ENCODE results near the gene TAF7. TPM values are rescaled to one million over a fixed set of nuclear protein-coding genes. Genes with fewer than 3 reads are reported as not detected.

The TAF7 gene
- total and polyA plus RNA-seq, 9 of the 15 experiments (the other 6 are each of a cell fraction or from before 2014, with no cell fraction given) = 51.6 to 116 (median 73.3) TPM

DNA sequence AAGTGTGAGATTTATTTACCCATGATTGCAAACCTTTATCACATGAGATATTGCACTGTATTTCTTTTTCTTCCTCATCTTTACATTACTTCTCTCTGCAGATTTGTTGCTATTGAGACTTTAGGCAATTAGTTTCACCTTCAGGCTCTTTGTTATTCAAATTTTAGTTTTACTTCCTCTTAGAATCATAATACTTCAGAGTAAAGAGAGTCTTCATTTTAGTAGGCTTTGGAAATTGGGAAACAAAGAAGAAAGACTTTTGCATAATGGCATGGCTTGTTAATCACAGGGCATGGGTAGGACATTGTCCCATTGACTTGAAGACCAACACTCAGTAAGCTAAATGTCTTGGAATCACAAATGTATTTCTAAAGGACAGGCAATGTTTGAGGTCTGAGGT, 42.1 kb upstream of the TAF7 start:
- in situ Hi-C loops (cut with MboI) = no loop called here
- H3K27ac ChIP-seq (ENCODE audit: extremely low read depth, low read depth, low read length) = no peak overlapping the region
- ATAC-seq (no peak), FAIRE-seq (no peak), DNase-seq (ENCODE audit: extremely low read depth in 1 of 4, low spot score in 3 of 4) (no peak)
- intact Hi-C loops (cut with micrococcal nuclease) = no loop called here
- H3K9me1 ChIP-seq (ENCODE audit: control insufficient read depth, insufficient read depth, low read length) = no peaks in the 10 kb centered on the region
- ChIA-PET CTCF (ENCODE audit: low intra/inter-chr PET ratio) (no interaction called here), POLR2A (no interaction called here)
- no peaks in the 10 kb centered on the region; the same call in 1 of the 2 replicates for H3K9me3 ChIP-seq (replicated peaks; ENCODE audit: control insufficient read depth, insufficient read depth, low read depth, low read length)
- H3K4me2 ChIP-seq (ENCODE audit: insufficient read depth, low read length) = no peak overlapping the region
- H3K4me1 ChIP-seq (replicated peaks in 1 of 2; ENCODE audit: control insufficient read depth in 2 of 2, insufficient read depth in 2 of 2, low read length in 2 of 2) = peaks cover 0 to 12% of the 10 kb centered on the region in 2 experiments; a peak in 2 of 5 replicates
- no peaks in the 10 kb centered on the region for H3K36me3 ChIP-seq (ENCODE audit: control insufficient read depth, insufficient read depth, low read length)
- no peaks in the 10 kb centered on the region for H3K79me2 ChIP-seq (ENCODE audit: control insufficient read depth, insufficient read depth, low read length)
- peaks cover 13 to 36% of the 10 kb centered on the region in 2 experiments; a peak in 4 of 5 replicates for H3K27me3 ChIP-seq (ENCODE audit: control insufficient read depth in 2 of 2, insufficient read depth in 2 of 2, low read length in 2 of 2)
- no peak for TF ChIP-seq CHCHD3 (CRISPR knock-in tag; IDR thresholded peaks at IDR 0.05)
- TF ChIP-seq ZNF57 (CRISPR knock-in tag; IDR thresholded peaks at IDR 0.05) = no peak
- no peak for TF ChIP-seq RBM14 (IDR thresholded peaks at IDR 0.05; ENCODE audit: borderline replicate concordance, insufficient read depth, low read depth, low read length)
- no peak for TF ChIP-seq RBM15 (IDR thresholded peaks at IDR 0.05; ENCODE audit: insufficient read depth, low read length)
- no peak for TF ChIP-seq SMARCA5 (IDR thresholded peaks at IDR 0.05)
- TF ChIP-seq, protein P1, sequence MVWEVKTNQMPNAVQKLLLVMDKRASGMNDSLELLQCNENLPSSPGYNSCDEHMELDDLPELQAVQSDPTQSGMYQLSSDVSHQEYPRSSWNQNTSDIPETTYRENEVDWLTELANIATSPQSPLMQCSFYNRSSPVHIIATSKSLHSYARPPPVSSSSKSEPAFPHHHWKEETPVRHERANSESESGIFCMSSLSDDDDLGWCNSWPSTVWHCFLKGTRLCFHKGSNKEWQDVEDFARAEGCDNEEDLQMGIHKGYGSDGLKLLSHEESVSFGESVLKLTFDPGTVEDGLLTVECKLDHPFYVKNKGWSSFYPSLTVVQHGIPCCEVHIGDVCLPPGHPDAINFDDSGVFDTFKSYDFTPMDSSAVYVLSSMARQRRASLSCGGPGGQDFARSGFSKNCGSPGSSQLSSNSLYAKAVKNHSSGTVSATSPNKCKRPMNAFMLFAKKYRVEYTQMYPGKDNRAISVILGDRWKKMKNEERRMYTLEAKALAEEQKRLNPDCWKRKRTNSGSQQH (CRISPR knock-in tag; IDR thresholded peaks at IDR 0.05) = no peak
- TF ChIP-seq, protein P2, sequence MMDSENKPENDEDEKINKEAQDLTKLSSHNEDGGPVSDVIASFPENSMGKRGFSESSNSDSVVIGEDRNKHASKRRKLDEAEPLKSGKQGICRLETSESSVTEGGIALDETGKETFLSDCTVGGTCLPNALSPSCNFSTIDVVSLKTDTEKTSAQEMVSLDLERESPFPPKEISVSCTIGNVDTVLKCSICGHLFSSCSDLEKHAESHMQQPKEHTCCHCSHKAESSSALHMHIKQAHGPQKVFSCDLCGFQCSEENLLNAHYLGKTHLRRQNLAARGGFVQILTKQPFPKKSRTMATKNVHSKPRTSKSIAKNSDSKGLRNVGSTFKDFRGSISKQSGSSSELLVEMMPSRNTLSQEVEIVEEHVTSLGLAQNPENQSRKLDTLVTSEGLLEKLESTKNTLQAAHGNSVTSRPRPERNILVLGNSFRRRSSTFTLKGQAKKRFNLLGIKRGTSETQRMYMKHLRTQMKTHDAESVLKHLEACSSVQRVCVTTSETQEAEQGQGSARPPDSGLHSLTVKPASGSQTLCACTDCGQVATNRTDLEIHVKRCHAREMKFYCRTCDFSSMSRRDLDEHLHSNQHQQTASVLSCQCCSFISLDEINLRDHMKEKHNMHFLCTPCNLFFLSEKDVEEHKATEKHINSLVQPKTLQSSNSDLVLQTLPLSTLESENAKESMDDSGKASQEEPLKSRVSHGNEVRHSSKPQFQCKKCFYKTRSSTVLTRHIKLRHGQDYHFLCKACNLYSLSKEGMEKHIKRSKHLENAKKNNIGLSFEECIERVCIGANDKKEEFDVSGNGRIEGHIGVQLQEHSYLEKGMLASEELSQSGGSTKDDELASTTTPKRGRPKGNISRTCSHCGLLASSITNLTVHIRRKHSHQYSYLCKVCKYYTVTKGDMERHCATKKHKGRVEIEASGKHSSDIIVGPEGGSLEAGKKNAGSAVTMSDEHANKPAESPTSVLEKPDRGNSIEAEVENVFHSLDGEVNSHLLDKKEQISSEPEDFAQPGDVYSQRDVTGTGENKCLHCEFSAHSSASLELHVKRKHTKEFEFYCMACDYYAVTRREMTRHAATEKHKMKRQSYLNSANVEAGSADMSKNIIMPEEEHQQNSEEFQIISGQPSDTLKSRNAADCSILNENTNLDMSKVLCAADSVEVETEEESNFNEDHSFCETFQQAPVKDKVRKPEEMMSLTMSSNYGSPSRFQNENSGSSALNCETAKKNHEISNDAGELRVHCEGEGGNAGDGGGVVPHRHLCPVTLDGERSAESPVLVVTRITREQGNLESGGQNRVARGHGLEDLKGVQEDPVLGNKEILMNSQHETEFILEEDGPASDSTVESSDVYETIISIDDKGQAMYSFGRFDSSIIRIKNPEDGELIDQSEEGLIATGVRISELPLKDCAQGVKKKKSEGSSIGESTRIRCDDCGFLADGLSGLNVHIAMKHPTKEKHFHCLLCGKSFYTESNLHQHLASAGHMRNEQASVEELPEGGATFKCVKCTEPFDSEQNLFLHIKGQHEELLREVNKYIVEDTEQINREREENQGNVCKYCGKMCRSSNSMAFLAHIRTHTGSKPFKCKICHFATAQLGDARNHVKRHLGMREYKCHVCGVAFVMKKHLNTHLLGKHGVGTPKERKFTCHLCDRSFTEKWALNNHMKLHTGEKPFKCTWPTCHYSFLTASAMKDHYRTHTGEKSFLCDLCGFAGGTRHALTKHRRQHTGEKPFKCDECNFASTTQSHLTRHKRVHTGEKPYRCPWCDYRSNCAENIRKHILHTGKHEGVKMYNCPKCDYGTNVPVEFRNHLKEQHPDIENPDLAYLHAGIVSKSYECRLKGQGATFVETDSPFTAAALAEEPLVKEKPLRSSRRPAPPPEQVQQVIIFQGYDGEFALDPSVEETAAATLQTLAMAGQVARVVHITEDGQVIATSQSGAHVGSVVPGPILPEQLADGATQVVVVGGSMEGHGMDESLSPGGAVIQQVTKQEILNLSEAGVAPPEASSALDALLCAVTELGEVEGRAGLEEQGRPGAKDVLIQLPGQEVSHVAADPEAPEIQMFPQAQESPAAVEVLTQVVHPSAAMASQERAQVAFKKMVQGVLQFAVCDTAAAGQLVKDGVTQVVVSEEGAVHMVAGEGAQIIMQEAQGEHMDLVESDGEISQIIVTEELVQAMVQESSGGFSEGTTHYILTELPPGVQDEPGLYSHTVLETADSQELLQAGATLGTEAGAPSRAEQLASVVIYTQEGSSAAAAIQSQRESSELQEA (IDR thresholded peaks at IDR 0.05; ENCODE audit: low read depth) = no peak
- no peak for TF ChIP-seq ZNF639 (CRISPR knock-in tag; conservative IDR thresholded peaks at IDR 0.05 in 1 of 2, IDR thresholded peaks at IDR 0.05 in 1 of 2)
- H2AFZ ChIP-seq (ENCODE audit: low read depth, low read length) = no peak overlapping the region
- no peak overlapping the region for H3K4me3 ChIP-seq
- no peaks in the 10 kb centered on the region for H4K20me1 ChIP-seq (replicated peaks; ENCODE audit: control insufficient read depth, insufficient read depth, low read length)
- no peak overlapping the region for H3K9ac ChIP-seq (ENCODE audit: insufficient read depth in 1 of 2, low read depth in 2 of 2, low read length in 2 of 2)
- BruUV-seq (replicated peaks) = no TSS peak
